HepG2 (cell line): ENCODE measurements around the gene MAPK9. TPM values are rescaled to one million over a fixed set of nuclear protein-coding genes. Genes with fewer than 3 reads are reported as not detected.

ENCODE experiments used
- ATAC-seq: fragments of 200-7000 bp; cut with Tn5 transposase; 3 replicates; pipeline ENCODE4 v1.9.1; 2020; ENCODE audit warnings: mild to moderate bottlenecking, moderate library complexity
- BruUV-seq: library from RNA; stranded (reverse); fragments of 400-500 nt; replicated peaks from 2 replicates; lab custom pipeline; 2021; lab: Mats Ljungman, UMichigan
- CTCF ChIA-PET: fragments of 300-600 bp; formaldehyde crosslinking; extraction: SDS; loops from one replicate; lab custom pipeline; 2021; ENCODE audit warnings: low total read pairs, inconsistent platforms, low intra/inter-chr PET ratio; lab: Yijun Ruan, JAX
- POLR2A ChIA-PET: fragments of 350-600 bp; sonication (Branson Sonifier 250); formaldehyde crosslinking; loops from one replicate; lab custom pipeline; 2020; ENCODE audit warnings: antibody characterized with exemption, inconsistent platforms; lab: Yijun Ruan, JAX
- DNase-seq: peaks from one replicate; pipeline ENCODE4 v3.0.0-alpha.2; 2015; ENCODE audit warnings: low spot score
- FAIRE-seq: peaks from 3 replicates; lab custom pipeline; 2011; peaks lifted over from hg19 to GRCh38; lab: Jason Lieb, UNC
- H2AFZ ChIP-seq: one replicate; pipeline ENCODE4 v1.6.1; 2011; ENCODE audit warnings: low read length, inconsistent platforms
- H3K27ac ChIP-seq: fragments of 300-600 bp; 3 replicates; pipeline ENCODE4 v1.8.0; 2011; ENCODE audit warnings: mixed run types, mild to moderate bottlenecking, mixed read lengths, low read length, inconsistent platforms; ENCODE audit not compliant: insufficient read depth; ENCODE audit errors: extremely low read length
- H3K27me3 ChIP-seq, 2 experiments: fragments of 200-600 bp in 1 of 2; 2 replicates in 1 of 2; 3 replicates in 1 of 2; pipeline versions ENCODE4 v1.6.0 to v1.8.0; 2011; ENCODE audit warnings: low read length in 2 of 2, mild to moderate bottlenecking in 2 of 2, moderate library complexity in 2 of 2, inconsistent platforms in 1 of 2; ENCODE audit not compliant: insufficient read depth in 2 of 2, control insufficient read depth in 1 of 2
- H3K36me3 ChIP-seq, 2 experiments: fragments of 200-600 bp in 1 of 2; replicated peaks in 1 of 2; 2 replicates in 1 of 2; 3 replicates in 1 of 2; pipeline versions ENCODE4 v1.5.1 to v1.8.0; 2011; ENCODE audit warnings: low read length in 2 of 2, inconsistent platforms in 1 of 2; ENCODE audit not compliant: insufficient read depth in 2 of 2, control insufficient read depth in 1 of 2
- H3K4me1 ChIP-seq: 2 replicates; pipeline ENCODE4 v1.5.1; 2012; ENCODE audit warnings: low read length, inconsistent platforms; ENCODE audit not compliant: insufficient read depth
- H3K4me2 ChIP-seq: 2 replicates; pipeline ENCODE4 v1.6.0; 2011; ENCODE audit warnings: low read depth, low read length, inconsistent platforms
- H3K4me3 ChIP-seq, 3 experiments: fragments of 200-600 bp in 1 of 3; sonication (generic), shearing (Covaris generic) in 1 of 3; replicated peaks in 1 of 3; 2 replicates each; pipeline ENCODE4 v1.5.1; 2011 to 2016; ENCODE audit warnings: low read length in 3 of 3, inconsistent platforms in 2 of 3, low read depth in 2 of 3, mild to moderate bottlenecking in 2 of 3, control low read depth in 1 of 3, mixed read lengths in 1 of 3; ENCODE audit not compliant: insufficient read depth in 1 of 3
- H3K79me2 ChIP-seq: one replicate; pipeline ENCODE4 v1.6.1; 2011; ENCODE audit warnings: low read length, inconsistent platforms; ENCODE audit not compliant: insufficient read depth
- H3K9ac ChIP-seq: 2 replicates; pipeline ENCODE4 v1.6.0; 2011; ENCODE audit warnings: mild to moderate bottlenecking, low read depth, low read length, inconsistent platforms; ENCODE audit not compliant: insufficient read depth
- H3K9me3 ChIP-seq: 2 replicates; pipeline ENCODE4 v1.5.1; 2012; ENCODE audit warnings: mild to moderate bottlenecking, low read length
- H4K20me1 ChIP-seq: 2 replicates; pipeline ENCODE4 v1.6.0; 2011; ENCODE audit warnings: inconsistent platforms, mild to moderate bottlenecking, low read length, moderate library complexity; ENCODE audit not compliant: insufficient read depth
- ATF7-NPFF ChIP-seq: sonication (generic); formaldehyde crosslinking; IDR thresholded peaks from 2 replicates; pipeline ENCODE4 v1.8.1; 2023; ENCODE audit warnings: mild to moderate bottlenecking, low read depth, missing genetic modification reagents, moderate library complexity
- CAMTA2 ChIP-seq: sonication (generic); formaldehyde crosslinking; IDR thresholded peaks from 2 replicates; pipeline ENCODE4 v1.4.0; 2020; ENCODE audit warnings: mild to moderate bottlenecking, missing genetic modification reagents, borderline replicate concordance
- CEBPB ChIP-seq: IDR thresholded peaks from 2 replicates; pipeline ENCODE4 v1.6.1; 2011; ENCODE audit warnings: low read depth, low read length, improper control_type of control experiment, borderline replicate concordance
- CEBPG ChIP-seq: IDR thresholded peaks from 2 replicates; pipeline ENCODE4 v1.6.1; 2016
- CREB1 ChIP-seq, 2 experiments: fragments of 450-650 bp in 1 of 2; IDR thresholded peaks; 2 replicates each; pipeline ENCODE4 v1.6.1; 2016 to 2017; ENCODE audit warnings: control low read depth in 1 of 2, mild to moderate bottlenecking in 1 of 2, missing compliant biosample characterization in 1 of 2, missing genetic modification characterization in 1 of 2
- FOSL2 ChIP-seq: sonication (generic); formaldehyde crosslinking; IDR thresholded peaks from 2 replicates; pipeline ENCODE4 v1.4.0; 2020; ENCODE audit warnings: missing genetic modification reagents
- HES4 ChIP-seq: sonication (generic); formaldehyde crosslinking; IDR thresholded peaks from 2 replicates; pipeline ENCODE4 v1.9.0; 2021; ENCODE audit warnings: mild to moderate bottlenecking, missing genetic modification reagents, borderline replicate concordance
- HNRNPL ChIP-seq: fragments of 200-400 bp; formaldehyde crosslinking; IDR thresholded peaks from 2 replicates; pipeline ENCODE4 v1.6.1; 2017; ENCODE audit warnings: mild to moderate bottlenecking, low read depth, low read length
- MBNL3 ChIP-seq: fragments of 250-450 bp; sonication (Bioruptor Pico); conservative IDR thresholded peaks from 2 replicates; pipeline ENCODE4 v1.8.0; 2022; ENCODE audit warnings: mild to moderate bottlenecking, inconsistent platforms
- MED8 ChIP-seq: sonication (generic); formaldehyde crosslinking; IDR thresholded peaks from 2 replicates; pipeline ENCODE4 v1.8.1; 2023; ENCODE audit warnings: mild to moderate bottlenecking, missing genetic modification reagents; ENCODE audit not compliant: insufficient replicate concordance
- NR1H2 ChIP-seq: sonication (generic); formaldehyde crosslinking; IDR thresholded peaks from 2 replicates; pipeline ENCODE4 v1.8.1; 2022; ENCODE audit warnings: low read depth, missing genetic modification reagents, borderline replicate concordance
- POLR2G ChIP-seq: fragments of 200-400 bp; formaldehyde crosslinking; IDR thresholded peaks from 2 replicates; pipeline ENCODE4 v1.6.1; 2018; ENCODE audit warnings: mild to moderate bottlenecking, low read depth, low read length, moderate library complexity
- REPIN1 ChIP-seq: sonication (generic); formaldehyde crosslinking; IDR thresholded peaks from 2 replicates; pipeline ENCODE4 v1.8.0; 2022; ENCODE audit warnings: missing genetic modification reagents, low read depth, mild to moderate bottlenecking, borderline replicate concordance
- RNF219 ChIP-seq: sonication (generic); formaldehyde crosslinking; IDR thresholded peaks from 2 replicates; pipeline ENCODE4 v1.5.0; 2020; ENCODE audit warnings: mild to moderate bottlenecking, missing genetic modification reagents
- SRSF4 ChIP-seq: fragments of 200-400 bp; formaldehyde crosslinking; IDR thresholded peaks from one replicate; pipeline ENCODE4 v1.6.1; 2018; ENCODE audit warnings: mild to moderate bottlenecking, low read depth, low read length, moderate library complexity; ENCODE audit not compliant: poor library complexity, severe bottlenecking
- SRY ChIP-seq: sonication (generic); formaldehyde crosslinking; IDR thresholded peaks from 2 replicates; pipeline ENCODE4 v1.8.0; 2022; ENCODE audit warnings: mild to moderate bottlenecking, missing genetic modification reagents
- TFAP4 ChIP-seq: sonication (generic); IDR thresholded peaks from 2 replicates; pipeline ENCODE4 v1.6.1; 2016; ENCODE audit warnings: low read depth, borderline replicate concordance
- ZBTB38 ChIP-seq: sonication (generic); formaldehyde crosslinking; IDR thresholded peaks from 2 replicates; pipeline ENCODE4 v1.5.1; 2020; ENCODE audit warnings: mild to moderate bottlenecking, missing genetic modification reagents
- ZNF496 ChIP-seq: sonication (generic); formaldehyde crosslinking; IDR thresholded peaks from 2 replicates; pipeline ENCODE4 v1.8.1; 2023; ENCODE audit warnings: mild to moderate bottlenecking, moderate library complexity, missing genetic modification reagents; ENCODE audit not compliant: insufficient replicate concordance
- WGBS: methylation state at CpG from one replicate; pipeline ENCODE4 v1.1.6; 2017; ENCODE audit warnings: low lambda C conversion rate; 5-methylcytosine and 5-hydroxymethylcytosine counted together
- in situ Hi-C: cut with HindIII; loops from 2 replicates; pipeline ENCODE4 v1.10.0; 2017; ENCODE audit warnings: low pct_unique_long_range_greater_than_20kb; ENCODE audit not compliant: extremely low pct_ligation_motif_present
- intact Hi-C: fragments of 100-400 bp; cut with micrococcal nuclease; formaldehyde crosslinking; loops from one replicate; pipeline ENCODE4 v1.10.0; 2022; ENCODE audit not compliant: unreplicated experiment
- polyA plus RNA-seq, 8 experiments: library from polyadenylated mRNA; depleted of rRNA in 3 of 8; stranded (reverse) in 7 of 8; unstranded in 1 of 8; fragments of >200 nt; fragmentation: Illumina TruSeq in 4 of 8; extraction: Trizol in 4 of 8; gene quantifications; 2 replicates each; pipeline versions ENCODE4 v1.2.1 to v1.2.3, GENCODE V29; 2011 to 2016; ENCODE audit warnings: low read depth in 4 of 8, missing spikeins in 1 of 8, mixed read lengths in 1 of 8; ENCODE audit not compliant: insufficient read depth in 1 of 8
- total RNA-seq, 5 experiments: library from RNA; depleted of rRNA; stranded (reverse); fragments of >200 nt; fragmentation: Illumina TruSeq; extraction: Trizol; gene quantifications; 2 replicates each; pipeline ENCODE4 v1.2.3, GENCODE V29; 2016; ENCODE audit warnings: low read depth in 1 of 5

MAPK9 gene
- total and polyA plus RNA-seq, 2 of the 13 experiments (the other 11 are each of a cell fraction or from before 2014, with no cell fraction given), result 30.1 to 56.1 TPM

DNA sequence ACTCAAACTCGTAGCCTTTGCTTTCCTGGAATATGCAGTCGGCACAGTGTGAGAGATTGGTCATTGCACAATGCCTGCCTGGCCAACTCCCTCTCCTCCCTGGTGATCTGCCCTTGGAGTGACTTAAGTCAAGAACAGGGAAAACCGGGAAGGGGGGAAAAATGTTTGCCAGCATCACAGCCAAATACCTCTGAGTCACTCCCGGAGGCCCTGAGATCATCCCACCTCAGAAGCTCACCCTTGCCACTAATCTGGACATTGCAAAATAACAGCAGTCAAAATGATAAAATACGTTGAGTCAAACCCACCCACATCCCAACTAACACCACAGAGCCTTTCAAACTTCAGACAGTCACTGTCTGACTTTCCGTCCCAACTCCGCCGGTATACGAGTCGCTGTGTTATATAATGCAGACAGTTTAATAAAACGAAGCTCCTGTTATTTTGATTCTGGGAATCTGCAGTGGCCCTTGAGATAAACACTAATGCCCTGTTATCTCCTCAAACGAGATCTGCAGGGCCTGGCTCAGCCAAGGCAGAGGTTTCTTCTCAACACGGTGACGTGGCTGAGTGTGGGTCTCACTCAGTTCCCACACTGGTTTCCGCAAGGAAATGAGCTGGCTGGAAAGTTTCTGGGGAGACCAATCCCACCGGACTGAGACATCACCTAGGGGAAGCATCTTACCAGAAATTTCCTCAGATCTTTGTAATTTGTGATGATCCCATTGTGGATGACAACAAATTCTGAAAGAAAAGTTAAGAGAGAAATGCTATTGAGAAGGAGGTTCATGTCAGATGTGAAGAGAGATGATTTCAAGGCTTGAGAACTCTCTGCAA is 39.1 kb upstream of the MAPK9 start:
- Histone ChIP-seq H2AFZ (no peak overlapping the region), H3K9me3 (no peaks in the 10 kb centered on the region), H3K4me1 (0 out of 2 replicates have a peak, but pooled peaks cover 8% of the 10 kb centered on the region), H3K4me2 (no peak overlapping the region), H3K27ac (no peak overlapping the region), H3K36me3 (no peaks in the 10 kb centered on the region), H4K20me1 (no peaks in the 10 kb centered on the region), H3K4me3 (no peak overlapping the region), H3K27me3 (peaks cover 4 to 32% of the 10 kb centered on the region in 2 experiments; a peak in 4 of 5 replicates), H3K9ac (no peak overlapping the region), H3K79me2 (no peaks in the 10 kb centered on the region)
- no TSS peak for BruUV-seq
- intact Hi-C loops (no loop called here), in situ Hi-C loops (no loop called here)
- 14% methylated on average over 16 of the region's 16 CpGs for WGBS
- DNase-seq, result peak; percentile 21
- POLR2A ChIA-PET, result no interaction called here
- CTCF ChIA-PET, result interaction anchor here (3.0 kb wide), 1 partner anchor 38 kb away, joined by 26 read pairs; no protein-coding TSS in a partner anchor
- no peak for ATAC-seq
- TF ChIP-seq FOSL2 (CRISPR knock-in tag) (0 out of 2 replicates have a peak, but pooled peaks have one; percentile 9), CREB1 (IDR thresholded peaks at IDR 0.05) (no peak), CREB1 (CRISPR knock-in tag; IDR thresholded peaks at IDR 0.05) (no peak), REPIN1 (no peak), CEBPB (peak; percentile 77), HES4 (CRISPR knock-in tag) (no peak), ZNF496 (CRISPR knock-in tag) (no peak), ATF7-NPFF (CRISPR knock-in tag) (no peak), POLR2G (no peak), HNRNPL (no peak), MBNL3 (CRISPR knock-in tag) (no peak), SRY (CRISPR knock-in tag) (no peak), TFAP4 (no peak), RNF219 (no peak), MED8 (no peak), NR1H2 (CRISPR knock-in tag) (no peak), ZBTB38 (no peak), CEBPG (peak; percentile 8; the same call in 1 of the 2 replicates), CAMTA2 (no peak), SRSF4 (no peak)
- no peak for FAIRE-seq
